ENCODE results near the gene CLDND1. TPM values are rescaled to one million over a fixed set of nuclear protein-coding genes. Genes with fewer than 3 reads are reported as not detected.

CLDND1 gene
- total RNA-seq, 1 donor from 2014 or later: 171 TPM

- H3K4me1 ChIP-seq: no peaks in the 10 kb centered on the region
- H3K4me3 ChIP-seq: no peak overlapping the region
- H3K9me3 ChIP-seq: no peaks in the 10 kb centered on the region
- H3K36me3 ChIP-seq: peaks cover 16 to 46% of the 10 kb centered on the region in 2 donors
- no peak for DNase-seq (ENCODE audit: low spot score in 2 of 2)
- intact Hi-C loops (cut with DNase I): no loop called here
- no peak overlapping the region for H3K27ac ChIP-seq
- no peak for TF ChIP-seq CTCF (IDR thresholded peaks at IDR 0.05)
- H3K27me3 ChIP-seq: no peaks in the 10 kb centered on the region
Measured at GRCh38 chr3:98513091-98513511, 9.6 kb downstream of the CLDND1 start.

DNA sequence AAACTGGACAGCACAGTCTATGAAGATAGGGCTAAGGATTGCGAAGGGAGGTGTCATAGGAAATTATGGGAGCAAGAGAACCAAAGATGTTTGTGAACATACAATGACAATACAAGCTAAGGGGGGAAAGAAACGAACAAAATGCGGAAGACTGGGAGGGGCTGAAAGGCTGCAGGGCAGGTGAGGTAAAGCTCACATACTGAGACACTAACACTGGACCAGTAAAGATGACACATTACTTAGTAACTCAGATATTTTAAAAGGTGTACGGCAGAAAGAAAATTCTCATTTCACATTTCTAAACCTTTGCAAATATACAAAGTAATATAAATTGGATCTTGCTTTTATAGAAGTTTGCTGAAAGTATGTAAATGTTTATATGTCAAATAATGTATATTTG, 10.1 kb downstream of the CLDND1 start:
- Histone ChIP-seq H3K27me3 (no peaks in the 10 kb centered on the region), H3K9me3 (no peaks in the 10 kb centered on the region), H3K4me3 (no peak overlapping the region), H3K36me3 (peaks cover 16 to 42% of the 10 kb centered on the region in 2 donors), H3K4me1 (no peaks in the 10 kb centered on the region), H3K27ac (no peak overlapping the region)
- DNase-seq (ENCODE audit: low spot score in 2 of 2): no peak
- TF ChIP-seq CTCF (IDR thresholded peaks at IDR 0.05): no peak
- intact Hi-C loops (cut with DNase I): no loop called here

GRCh38 chr3:98508582-98508981, 14.1 kb downstream of the CLDND1 start:
- Histone ChIP-seq H3K9me3 (no peaks in the 10 kb centered on the region), H3K27ac (no peak overlapping the region), H3K36me3 (peaks cover 6 to 37% of the 10 kb centered on the region in 2 donors), H3K4me1 (no peaks in the 10 kb centered on the region), H3K27me3 (no peaks in the 10 kb centered on the region), H3K4me3 (no peak overlapping the region)
- no peak for DNase-seq (ENCODE audit: low spot score in 2 of 2)
- TF ChIP-seq CTCF (IDR thresholded peaks at IDR 0.05): no peak
- intact Hi-C loops (cut with DNase I): no loop called here

- DNase-seq (ENCODE audit: low spot score in 2 of 2): no peak
- no peak for TF ChIP-seq CTCF (IDR thresholded peaks at IDR 0.05)
- intact Hi-C loops (cut with DNase I): no loop called here
- Histone ChIP-seq H3K27ac (no peak overlapping the region), H3K4me3 (no peak overlapping the region), H3K36me3 (peaks cover 0 to 10% of the 10 kb centered on the region in 2 donors), H3K9me3 (no peaks in the 10 kb centered on the region), H3K4me1 (no peaks in the 10 kb centered on the region), H3K27me3 (no peaks in the 10 kb centered on the region)
Measured at GRCh38 chr3:98504539-98504938, 18.2 kb downstream of the CLDND1 start.

GRCh38 chr3:98501863-98502576, 20.7 kb downstream of the CLDND1 start:
- intact Hi-C loops (cut with DNase I): no loop called here
- no peak for DNase-seq (ENCODE audit: low spot score in 2 of 2)

More at GRCh38 chr3:98501863-98502576, 20.7 kb downstream of the CLDND1 start:
- no peak for TF ChIP-seq CTCF (IDR thresholded peaks at IDR 0.05)
- Histone ChIP-seq H3K4me3 (no peak overlapping the region), H3K9me3 (no peaks in the 10 kb centered on the region), H3K4me1 (no peaks in the 10 kb centered on the region), H3K36me3 (peaks cover 0 to 5% of the 10 kb centered on the region in 2 donors), H3K27me3 (no peaks in the 10 kb centered on the region), H3K27ac (no peak overlapping the region)
